AG04449 (cell line): Measurements from ENCODE around the gene CGB1.
A peak's percentile ranks its signal among the peaks of the same experiment; 100 is the strongest.

Experiments used
- CTCF ChIA-PET: fragments of 350-600 bp; formaldehyde crosslinking; extraction: SDS; loops from one replicate; lab custom pipeline; 2021; ENCODE audit warnings: antibody characterized with exemption; lab: Yijun Ruan, JAX
- POLR2A ChIA-PET: fragments of 400-600, 350-600 bp; formaldehyde crosslinking; extraction: SDS; loops from one replicate; lab custom pipeline; 2020; ENCODE audit warnings: antibody characterized with exemption, inconsistent platforms; lab: Yijun Ruan, JAX
- DNase-seq: peaks from one replicate; pipeline ENCODE4 v3.0.0-alpha.2; 2010; ENCODE audit warnings: low read depth, low spot score
- H3K4me3 ChIP-seq: 2 replicates; pipeline ENCODE4 v1.5.1; 2011; ENCODE audit warnings: low read depth, mild to moderate bottlenecking, control low read depth, low read length
- TF ChIP-seq, protein P1 (sequence below): IDR thresholded peaks from one replicate; pipeline ENCODE4 v1.5.1; 2011; ENCODE audit warnings: mild to moderate bottlenecking, moderate library complexity, low read length, control low read depth, inconsistent platforms; ENCODE audit not compliant: insufficient read depth; ENCODE audit errors: missing control alignments

The CGB1 gene

DNA sequence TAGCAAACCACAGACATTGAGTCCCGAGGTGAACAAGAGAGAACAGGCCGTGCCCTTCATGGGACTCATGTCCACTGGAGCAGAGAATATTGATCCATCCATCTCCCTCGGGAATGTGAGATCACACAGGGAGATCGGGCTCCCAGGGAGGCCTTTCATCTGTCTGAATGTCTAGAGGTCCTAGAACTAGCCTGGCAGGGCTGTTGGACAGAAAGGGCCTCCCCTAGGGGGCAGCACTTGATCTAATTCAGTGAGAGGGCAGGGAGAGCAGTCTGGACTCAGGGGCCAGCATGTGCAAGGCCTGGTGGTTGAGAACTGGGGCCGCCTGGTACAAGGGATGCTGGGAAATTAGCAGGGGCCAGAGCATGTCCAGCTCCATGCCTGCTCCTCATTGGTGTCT, 38.7 kb downstream of the CGB1 start:
- POLR2A ChIA-PET = interaction anchor here (1.1 to 1.4 kb wide), 2 partner anchors 10 to 58 kb away, joined by 3 to 4 read pairs; no protein-coding TSS in a partner anchor
- TF ChIP-seq, protein P1, sequence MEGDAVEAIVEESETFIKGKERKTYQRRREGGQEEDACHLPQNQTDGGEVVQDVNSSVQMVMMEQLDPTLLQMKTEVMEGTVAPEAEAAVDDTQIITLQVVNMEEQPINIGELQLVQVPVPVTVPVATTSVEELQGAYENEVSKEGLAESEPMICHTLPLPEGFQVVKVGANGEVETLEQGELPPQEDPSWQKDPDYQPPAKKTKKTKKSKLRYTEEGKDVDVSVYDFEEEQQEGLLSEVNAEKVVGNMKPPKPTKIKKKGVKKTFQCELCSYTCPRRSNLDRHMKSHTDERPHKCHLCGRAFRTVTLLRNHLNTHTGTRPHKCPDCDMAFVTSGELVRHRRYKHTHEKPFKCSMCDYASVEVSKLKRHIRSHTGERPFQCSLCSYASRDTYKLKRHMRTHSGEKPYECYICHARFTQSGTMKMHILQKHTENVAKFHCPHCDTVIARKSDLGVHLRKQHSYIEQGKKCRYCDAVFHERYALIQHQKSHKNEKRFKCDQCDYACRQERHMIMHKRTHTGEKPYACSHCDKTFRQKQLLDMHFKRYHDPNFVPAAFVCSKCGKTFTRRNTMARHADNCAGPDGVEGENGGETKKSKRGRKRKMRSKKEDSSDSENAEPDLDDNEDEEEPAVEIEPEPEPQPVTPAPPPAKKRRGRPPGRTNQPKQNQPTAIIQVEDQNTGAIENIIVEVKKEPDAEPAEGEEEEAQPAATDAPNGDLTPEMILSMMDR = peak; percentile 67
- DNase-seq = no peak
- no peak overlapping the region for H3K4me3 ChIP-seq
- CTCF ChIA-PET = interaction anchor here (0.6 to 5.3 kb wide), 19 partner anchors 8 to 227 kb away, joined by 3 to 146 read pairs (median 8); partner anchors contain the start of genes CGB7 and KCNA7

DNA sequence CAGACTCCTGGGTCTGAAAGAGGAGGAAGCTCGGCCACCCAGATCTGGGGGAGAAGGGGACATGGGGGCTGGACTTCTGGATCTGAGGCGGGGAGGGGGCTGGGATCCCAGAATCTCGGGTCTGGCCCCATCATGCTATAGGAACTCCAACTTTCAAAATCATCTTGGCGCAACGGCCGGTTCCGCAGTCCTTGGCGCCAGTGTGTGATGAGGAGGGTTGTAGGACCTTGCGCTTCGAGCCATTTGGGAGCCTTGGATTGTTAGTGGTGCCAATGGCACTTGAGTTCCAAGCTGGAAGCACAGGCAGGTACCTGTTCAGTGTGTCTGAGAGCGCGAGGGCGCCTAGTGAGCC, 42.7 kb downstream of the CGB1 start:
- ChIA-PET POLR2A (interaction anchor here (0.7 to 2.0 kb wide), 12 partner anchors 15 to 363 kb away, joined by 3 to 9 read pairs (median 4); partner anchors contain the start of genes FTL, LIN7B, NUCB1 and PPP1R15A), CTCF (interaction anchor here (0.8 to 6.8 kb wide), 28 partner anchors 10 to 206 kb away, joined by 3 to 128 read pairs (median 8); partner anchors contain the start of genes CGB7, HSD17B14, KCNA7 and PPP1R15A)
- H3K4me3 ChIP-seq = peak overlapping the region; percentile 89
- DNase-seq = no peak
- TF ChIP-seq, protein P1 = no peak

DNA sequence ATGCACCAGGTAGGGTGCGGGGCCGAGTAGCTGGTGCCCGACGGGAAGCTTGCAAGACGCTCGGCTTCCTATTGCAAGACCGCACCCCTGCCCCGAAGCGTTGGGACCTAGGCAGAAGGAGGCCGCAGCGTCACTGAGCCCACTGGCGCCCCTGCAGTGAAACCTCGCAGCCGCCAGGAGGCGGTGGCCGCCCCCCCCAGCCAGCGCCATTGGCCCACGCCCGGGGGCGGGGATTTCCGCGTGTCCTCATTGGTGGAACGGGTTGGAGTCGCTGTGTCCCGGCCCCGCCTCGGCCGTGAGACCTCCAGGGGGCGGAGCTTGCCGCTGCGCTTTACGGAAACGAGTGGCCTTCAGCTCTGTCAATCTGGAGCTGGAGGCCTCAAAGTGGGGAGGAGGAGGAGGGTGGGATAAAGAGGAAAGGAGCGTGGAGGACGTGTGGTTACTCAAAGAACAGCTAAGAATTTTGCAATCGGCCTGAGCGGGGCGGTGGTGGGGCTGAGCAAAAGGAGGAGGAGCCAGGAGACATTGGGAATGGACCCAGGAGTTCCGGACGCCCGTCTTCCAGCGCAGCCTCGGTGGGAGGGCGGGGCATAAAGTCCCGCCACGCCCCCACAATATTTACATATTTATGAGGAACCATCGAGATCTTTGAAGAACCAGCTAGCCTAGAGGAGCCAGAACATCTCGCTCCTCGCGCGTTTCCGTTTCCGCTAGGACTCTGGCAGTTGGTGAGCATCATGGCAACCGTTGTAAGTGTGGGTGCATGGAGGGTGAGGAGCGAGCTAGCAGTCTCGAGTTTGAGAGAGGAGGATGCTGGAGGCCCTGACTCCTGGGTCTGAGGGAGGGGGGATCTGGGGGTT, 43.3 kb downstream of the CGB1 start, which contains the start of the genes GYS1 and RUVBL2:
TSS of gene GYS1 (minus strand) at position 135 of the 860 bp plus-strand sequence. CDS start 197 bp downstream, outside the sequence.
TSS of gene RUVBL2 (plus strand) at position 713 of the 860 bp plus-strand sequence. CDS start at position 738, 25 bp downstream.
- POLR2A ChIA-PET = interaction anchor here (0.6 to 2.5 kb wide), 21 partner anchors 10 to 363 kb away, joined by 3 to 10 read pairs (median 4); partner anchors contain the start of genes FTL, LIN7B, NUCB1 and PPP1R15A
- CTCF ChIA-PET = interaction anchor here (0.6 to 6.8 kb wide), 49 partner anchors 9 to 220 kb away, joined by 3 to 128 read pairs (median 4); partner anchors contain the start of genes CGB7, HSD17B14, KCNA7 and LIN7B
- H3K4me3 ChIP-seq = peak within 1 kb of the TSS; percentile 97
- TF ChIP-seq, protein P1 = peak; percentile 99
- DNase-seq = peak; percentile 99

DNA sequence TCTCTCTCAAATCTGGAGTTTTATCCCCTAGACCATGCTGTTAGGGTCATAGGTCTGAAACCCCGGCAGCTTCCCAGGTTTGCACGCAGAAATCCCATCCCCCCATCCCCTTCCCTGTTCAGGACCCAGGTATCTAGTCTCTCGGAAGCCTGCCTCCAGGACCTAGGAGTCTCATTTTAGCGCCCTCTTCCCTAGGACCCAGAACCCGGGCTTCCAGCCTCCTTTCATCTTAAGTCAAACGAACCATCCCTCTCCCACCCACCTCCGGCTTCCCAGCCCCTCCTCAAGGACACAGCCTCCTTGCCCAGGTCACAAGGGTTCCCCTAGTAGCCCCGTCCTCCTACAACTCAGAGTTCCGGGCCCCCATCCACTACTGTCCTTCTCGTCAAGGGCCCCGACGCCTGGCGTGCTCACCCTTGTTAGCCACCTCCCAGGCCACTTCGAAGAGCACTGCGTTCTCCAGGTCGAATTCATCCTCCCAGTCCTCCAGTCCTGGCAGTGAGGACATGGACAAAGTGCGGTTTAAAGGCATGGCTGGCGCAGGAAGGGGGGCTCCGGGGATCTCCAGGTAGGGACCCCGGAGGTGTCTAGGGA, 44.0 kb downstream of the CGB1 start:
- TF ChIP-seq, protein P1 = no peak
- ChIA-PET CTCF (interaction anchor here (0.8 to 6.8 kb wide), 49 partner anchors 9 to 233 kb away, joined by 3 to 128 read pairs (median 4); partner anchors contain the start of genes BAX, CGB7, HSD17B14 and KCNA7), POLR2A (interaction anchor here (0.6 to 2.5 kb wide), 19 partner anchors 9 to 204 kb away, joined by 3 to 10 read pairs (median 4); partner anchors contain the start of genes CGB7, LIN7B, NUCB1 and PPP1R15A)
- peak overlapping the region; percentile 97 for H3K4me3 ChIP-seq
- no peak for DNase-seq

DNA sequence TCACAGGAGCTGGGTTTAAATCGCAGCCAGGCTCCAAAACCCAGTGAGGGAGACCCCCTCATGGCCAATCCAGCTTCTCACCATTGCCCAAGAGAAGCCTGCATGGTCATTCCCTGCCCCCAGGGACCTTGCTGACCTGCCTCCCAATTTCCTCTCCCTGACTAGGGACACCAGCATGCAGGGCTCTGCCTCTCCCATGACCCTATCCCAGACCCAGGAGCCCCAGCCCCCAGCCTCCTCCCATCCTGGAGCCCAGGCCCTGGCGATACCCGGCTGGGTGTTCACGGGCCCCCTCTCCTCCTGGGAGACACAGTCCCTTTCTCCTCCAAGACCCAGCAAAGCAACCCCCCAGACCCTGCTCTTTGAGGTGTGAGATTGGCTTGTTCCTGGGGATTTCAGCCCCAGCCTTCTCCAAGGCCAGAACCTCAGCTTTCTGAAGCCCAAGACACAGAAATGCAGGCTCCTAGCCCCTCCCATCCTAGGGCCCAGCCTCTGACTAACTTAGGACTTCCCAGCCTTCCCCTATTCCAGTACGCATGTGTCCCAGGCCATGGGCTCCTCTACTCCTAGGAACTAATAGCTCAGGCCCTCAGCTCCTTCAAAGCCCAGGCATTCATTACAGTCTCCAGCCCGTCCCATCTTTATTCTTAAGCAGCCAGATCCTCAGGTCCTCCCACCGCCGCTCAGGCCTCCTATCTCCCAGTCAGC, 44.7 kb downstream of the CGB1 start:
- ChIA-PET CTCF (interaction anchor here (0.7 to 6.8 kb wide), 30 partner anchors 7 to 234 kb away, joined by 3 to 128 read pairs (median 4); partner anchors contain the start of genes BAX and CGB7), POLR2A (interaction anchor here (0.6 to 2.5 kb wide), 9 partner anchors 8 to 120 kb away, joined by 3 to 10 read pairs (median 4); partner anchors contain the start of genes CGB7 and PPP1R15A)
- peak overlapping the region; percentile 97 for H3K4me3 ChIP-seq
- DNase-seq = no peak
- TF ChIP-seq, protein P1 = no peak
